Forelimb muscle (tissue), 1 donor: Measurements from ENCODE around the gene CDKAL1. TPM values are rescaled to one million over a fixed set of nuclear protein-coding genes. Genes with fewer than 3 reads are reported as not detected.

ENCODE experiments used
- polyA plus RNA-seq: library from polyadenylated mRNA; unstranded; fragments of 120-200 nt; gene quantifications from one replicate; pipeline ENCODE4 v1.2.1, GENCODE V29; 2013; ENCODE audit not compliant: insufficient read length

The CDKAL1 gene
- polyA plus RNA-seq, 1 donor: 12.7 TPM

Other genes starting within 250 kb of the CDKAL1 start
- 7.5 TPM for gene E2F3, start 132.6 kb upstream of the CDKAL1 start, polyA plus RNA-seq